ENCODE results near the gene PABPN1L.

The PABPN1L gene, protein sequence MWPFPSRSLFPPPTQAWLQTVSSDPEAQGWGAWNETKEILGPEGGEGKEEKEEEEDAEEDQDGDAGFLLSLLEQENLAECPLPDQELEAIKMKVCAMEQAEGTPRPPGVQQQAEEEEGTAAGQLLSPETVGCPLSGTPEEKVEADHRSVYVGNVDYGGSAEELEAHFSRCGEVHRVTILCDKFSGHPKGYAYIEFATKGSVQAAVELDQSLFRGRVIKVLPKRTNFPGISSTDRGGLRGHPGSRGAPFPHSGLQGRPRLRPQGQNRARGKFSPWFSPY

DNA sequence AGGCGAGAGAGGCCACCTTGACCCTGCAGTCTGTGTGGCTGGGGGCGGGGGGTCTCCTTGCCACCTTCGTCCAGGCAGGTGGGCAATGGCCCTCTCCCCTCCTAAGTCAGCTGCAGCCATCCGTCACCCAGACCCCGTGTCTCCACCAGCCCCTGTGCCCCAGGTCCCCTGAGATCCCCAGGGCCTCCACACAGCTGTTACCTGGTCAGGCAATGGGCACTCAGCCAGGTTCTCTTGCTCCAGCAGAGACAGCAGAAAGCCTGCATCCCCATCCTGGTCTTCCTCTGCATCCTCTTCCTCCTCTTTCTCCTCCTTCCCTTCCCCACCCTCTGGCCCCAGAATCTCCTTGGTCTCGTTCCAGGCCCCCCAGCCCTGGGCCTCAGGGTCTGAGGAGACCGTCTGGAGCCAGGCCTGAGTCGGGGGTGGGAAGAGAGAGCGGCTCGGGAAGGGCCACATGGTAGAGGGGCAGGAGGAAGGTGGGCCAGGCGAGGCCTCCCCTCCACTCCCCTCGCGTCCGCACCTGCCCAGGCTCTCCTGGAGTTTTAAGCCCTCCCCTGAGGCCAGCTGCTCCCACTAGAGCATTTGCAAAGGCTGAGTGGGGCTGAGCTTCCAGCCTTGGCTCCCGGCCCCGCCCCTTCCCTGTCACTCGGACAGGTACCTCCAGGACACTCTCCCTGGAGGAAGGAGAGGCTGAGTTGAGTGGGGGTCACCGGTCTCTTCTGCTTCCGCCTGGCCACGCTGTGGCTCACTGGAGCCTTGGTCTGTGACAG, at the start of gene PABPN1L:
PABPN1L (minus strand) TSS at position 510 of the 770 bp plus-strand sequence; CDS start at position 456, 54 bp downstream.
- DNase-seq = peak in 1 of 2 experiments; percentile 3

DNA sequence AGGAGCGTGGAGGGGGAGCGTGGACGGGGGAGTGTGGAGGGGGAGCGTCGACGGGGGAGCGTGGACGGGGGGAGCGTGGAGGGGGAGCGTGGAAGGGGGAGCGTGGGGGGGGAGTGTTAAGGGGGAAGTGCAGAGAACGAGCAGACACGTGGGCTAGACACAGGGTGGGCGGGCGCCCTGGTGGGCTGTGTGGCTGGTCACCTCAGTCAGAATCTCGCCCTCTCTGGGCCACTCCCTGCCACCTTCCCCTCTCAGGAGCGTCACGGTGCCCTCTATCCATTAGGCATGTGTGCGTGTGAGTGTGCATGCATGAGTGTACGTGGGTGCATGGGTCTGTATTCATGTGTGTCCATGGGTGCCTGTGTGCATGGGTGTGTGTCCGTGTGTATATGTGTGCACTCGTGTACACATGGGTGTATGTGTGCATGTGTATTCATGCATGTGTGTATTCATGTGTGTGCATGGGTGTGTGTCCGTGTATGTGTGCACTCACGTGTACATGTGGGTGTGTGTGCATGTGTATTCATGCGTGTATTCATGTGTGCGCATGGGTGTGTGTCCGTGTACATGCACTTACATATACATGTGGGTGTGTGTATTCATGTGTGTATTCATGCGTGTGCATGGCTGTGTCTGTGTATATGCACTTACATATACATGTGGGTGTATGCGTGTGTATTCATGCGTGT, 49.3 kb upstream of the PABPN1L start:
- DNase-seq = no peak

DNA sequence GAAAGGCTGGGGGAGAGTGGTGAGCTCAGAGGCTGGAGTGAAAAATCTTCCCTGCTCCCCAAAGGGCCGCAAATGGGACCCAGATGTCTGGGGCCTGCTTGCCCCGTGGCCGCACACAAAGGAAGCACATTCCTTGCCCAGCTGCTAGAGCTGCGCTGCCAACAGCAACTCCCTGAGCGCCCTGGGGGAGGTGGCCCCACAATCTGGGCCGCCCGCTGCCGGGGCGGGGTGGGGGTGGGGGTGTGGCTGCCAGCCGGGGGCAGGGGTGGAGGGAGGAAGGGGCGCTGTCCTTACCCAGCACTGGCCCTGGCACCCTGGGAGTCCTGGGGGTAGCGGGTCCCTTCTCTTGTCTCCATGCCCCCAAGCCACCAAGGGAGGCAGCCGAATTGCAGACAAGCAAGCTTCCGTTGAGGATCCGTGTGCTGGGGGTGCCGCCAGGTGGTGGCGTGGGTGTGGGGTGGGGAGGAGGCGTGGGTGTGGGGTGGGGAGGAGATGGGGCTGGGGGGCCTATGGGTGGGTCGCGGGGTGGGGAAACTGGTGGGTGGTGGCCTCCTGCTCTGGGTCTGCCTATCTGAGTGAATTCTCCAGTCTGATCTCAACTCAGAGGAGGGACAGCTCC, 48.4 kb upstream of the PABPN1L start:
- DNase-seq = no peak

DNA sequence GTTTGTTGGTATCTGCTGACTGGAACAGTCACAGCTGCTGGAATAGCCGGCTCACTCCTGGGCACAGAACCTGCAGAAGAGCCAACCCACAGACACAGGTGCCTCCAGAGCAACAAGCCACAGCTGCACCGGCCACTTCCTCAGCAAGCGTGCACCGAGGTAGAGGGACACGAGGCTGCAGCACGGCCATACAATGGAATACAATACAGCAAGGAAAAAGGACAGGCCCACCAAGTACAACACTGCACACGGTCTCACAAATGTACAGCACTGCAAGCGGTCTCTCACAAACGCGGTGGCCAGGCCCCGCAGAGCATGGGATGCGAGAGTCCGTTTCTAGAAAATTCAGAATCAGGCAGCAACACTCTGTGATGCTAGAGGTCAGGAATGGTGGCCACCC, 47.4 kb upstream of the PABPN1L start:
- no peak for DNase-seq

DNA sequence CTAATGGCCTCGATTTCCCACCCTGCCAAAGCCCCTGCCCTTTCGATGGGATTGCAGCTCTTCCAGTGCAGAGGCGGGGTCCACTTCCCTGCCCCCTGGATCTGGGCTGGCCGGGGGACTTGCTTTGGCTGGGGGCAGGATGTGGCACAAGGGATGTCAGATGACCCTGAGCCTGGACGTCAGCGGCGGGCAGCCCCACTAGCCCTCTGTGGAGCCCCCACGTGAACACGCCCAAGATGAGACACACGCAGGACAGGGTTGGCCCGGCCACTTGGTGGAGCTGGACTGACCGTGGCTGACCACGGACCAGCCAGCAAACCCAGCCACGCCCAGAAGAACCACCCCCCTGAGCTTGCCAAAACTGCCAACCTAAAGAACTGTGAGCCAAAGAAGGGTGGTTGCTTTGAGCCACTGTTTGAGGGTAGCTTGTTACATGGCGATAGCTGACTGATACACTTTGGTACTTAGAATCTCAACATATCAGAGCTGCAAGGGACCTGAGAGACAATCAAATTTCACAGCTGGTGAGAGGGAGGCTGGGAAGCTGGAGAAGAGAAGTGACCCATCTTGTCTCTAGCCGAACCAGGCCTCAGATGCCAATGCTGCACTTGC, 46.6 kb upstream of the PABPN1L start:
- DNase-seq = no peak

DNA sequence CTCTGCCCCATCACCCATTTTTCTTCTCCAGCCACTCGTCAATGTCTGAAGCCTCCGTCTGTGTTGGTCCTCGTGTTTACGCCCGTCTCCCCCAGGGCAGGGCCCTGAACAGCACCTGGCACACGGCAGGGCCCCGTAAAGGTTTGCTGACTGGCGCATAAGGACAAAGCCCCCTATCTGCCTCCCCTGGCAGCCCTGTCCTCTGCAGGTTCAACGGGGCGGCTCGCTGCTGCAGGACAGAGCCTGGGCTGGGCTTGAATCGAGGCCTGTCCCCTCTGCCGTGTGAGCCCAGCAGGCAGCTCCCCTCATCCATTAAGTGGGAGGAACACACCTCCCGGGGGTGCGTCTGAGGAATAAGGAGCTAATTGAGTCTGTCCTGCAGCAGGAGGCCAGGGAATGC, 46.1 kb upstream of the PABPN1L start:
- DNase-seq = no peak

DNA sequence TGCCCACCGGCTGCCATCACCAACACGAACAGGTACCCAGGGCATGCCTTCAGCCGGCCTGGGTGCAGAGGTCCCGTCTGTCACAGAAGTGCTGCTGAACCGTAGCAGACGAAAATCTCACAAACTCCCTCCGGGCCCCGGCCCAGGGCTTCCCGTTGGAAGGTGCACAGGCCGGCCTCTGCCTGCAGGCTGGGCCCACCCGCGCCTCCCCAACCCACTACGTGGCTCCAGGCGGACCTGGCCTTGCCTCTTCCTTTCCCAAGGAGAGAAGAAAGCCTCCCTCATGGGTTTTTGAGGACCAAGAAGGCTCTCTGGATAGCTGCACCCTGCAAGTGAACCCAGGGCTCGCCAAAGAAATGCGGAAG, 45.5 kb upstream of the PABPN1L start:
- no peak for DNase-seq

DNA sequence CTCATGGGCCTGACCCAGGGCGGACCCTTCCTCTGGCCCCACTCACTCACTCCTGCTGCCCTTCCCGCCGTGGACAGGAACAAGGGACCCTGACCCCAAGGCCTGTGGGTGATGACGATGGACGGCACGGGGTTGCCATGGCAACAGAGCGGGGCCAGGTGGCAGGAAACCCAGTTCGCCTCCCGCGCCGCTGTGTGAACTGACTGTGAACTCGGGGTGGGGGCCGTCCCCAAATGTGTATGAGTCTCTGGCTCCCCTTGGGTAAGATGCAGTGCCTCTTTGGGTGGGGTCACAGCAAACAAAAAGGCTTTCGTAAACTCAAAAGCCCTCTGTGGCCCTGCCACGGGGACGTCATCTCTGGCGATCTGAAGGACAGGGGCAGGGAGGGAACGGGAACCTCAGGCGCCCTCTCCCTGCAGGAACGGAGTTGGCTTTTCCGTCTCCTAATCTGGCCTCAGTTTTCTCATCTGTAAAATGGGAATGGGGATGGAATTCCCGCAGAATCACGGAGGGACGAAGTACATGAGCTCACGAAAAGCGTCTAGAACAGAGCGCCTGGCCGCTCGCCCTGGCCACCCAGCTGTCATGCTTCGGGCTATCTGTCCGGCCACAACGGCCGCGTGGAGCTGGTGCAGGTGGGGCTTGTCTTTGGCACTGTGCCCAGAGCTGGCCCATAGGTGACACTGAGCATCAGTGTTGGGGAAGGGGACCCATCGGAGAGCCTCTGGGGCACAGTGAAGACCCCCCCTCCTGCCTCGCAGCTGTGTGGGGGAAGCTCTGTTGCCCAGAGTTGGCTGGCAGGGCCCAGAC, 44.9 kb upstream of the PABPN1L start:
- no peak for DNase-seq

DNA sequence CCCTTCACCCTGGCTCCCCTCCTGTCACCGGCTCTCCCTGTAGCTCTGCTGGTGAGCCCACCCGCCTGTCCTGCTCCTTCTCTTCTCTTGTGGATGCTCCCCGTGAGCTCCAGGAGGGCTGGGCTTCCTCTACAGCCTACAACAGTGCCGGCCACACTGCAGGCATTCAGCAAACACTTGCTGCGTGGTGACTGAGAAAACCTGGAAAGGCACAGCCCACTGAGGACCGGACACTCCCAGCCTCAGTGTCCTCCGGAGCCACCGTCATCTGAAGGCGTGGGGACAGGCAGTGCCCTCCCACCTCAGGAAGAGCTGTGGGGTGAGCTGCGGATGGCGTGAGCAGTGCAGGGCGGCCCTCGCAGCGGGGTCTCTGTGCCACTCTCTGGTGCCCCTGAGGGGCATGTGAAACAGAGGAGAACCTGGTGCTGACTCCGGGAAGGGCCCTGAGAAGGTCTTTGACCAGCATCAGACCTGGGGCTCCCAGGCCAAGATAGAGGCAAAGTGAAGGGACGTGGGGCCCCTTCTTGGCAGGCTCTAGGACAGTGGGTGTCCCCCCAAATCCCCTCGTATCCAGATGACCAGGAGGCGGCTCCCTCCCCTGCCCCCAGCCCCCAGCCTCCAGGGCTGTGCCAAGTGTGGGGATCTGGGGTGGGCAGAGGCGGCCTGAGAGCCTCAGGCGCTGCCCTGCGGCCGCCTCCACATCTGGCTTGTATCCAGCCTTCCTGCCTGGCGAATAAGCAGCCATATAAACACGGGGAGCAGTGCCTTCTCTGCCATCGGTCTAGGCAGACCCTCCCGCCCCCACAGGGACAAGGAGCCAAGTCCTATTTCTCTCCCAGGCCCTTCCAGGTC, 44.0 kb upstream of the PABPN1L start:
- no peak for DNase-seq

DNA sequence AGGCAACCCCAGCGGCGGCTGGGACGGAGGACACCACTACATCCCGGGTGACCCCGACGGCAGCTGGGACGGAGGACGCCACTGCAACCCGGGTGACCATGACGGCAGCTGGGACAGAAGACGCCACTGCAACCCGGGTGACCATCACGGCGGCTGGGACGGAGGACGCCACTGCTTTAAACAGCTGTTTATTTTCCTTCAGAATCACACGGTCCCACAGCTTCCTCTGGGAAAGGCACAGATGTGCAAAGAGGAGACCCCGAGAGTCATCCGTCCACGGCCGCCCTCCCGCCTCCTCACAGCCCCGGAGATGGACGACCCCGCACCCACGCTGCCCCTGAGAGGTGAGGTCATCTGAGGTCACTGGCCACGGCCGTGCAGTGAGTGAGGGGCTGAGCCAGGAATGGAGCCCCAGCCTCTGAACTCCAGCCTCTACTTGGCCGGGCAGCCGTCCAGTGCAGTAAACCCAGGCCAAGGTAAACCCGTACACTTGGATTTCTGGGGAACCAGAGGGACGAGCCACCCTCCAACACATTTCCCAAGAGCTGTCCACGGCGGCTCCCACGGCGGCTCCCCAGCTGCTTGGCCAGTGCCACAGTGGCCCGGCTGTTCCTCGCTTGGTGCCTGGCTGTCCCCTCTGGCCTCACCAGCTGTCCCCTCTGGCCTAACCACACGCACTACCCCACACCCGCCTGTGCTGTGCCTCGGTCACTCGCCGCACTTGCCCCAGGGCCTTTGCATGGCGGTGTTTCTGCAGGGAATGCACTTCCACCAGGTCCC, 43.2 kb upstream of the PABPN1L start:
- DNase-seq = no peak

DNA sequence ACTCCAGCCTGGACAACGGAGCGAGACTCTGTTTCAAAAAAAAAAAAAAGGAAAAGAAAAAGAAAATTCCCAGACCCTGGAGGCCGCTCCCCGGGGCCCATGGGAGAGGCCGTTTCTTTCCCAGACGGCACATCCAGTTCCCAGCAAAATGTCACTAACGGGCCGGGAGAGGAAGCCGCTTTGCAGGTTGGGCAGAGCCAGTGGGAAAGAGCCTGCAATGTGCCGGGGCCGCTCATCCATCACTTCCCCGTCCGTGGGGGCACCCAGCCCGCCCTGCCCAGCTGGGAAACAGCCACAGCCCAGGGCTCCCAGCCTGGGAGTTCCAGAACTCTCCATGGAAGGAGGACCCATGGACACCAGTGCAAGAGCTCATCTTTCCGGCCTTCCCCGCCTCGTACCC, 41.8 kb upstream of the PABPN1L start:
- no peak for DNase-seq

DNA sequence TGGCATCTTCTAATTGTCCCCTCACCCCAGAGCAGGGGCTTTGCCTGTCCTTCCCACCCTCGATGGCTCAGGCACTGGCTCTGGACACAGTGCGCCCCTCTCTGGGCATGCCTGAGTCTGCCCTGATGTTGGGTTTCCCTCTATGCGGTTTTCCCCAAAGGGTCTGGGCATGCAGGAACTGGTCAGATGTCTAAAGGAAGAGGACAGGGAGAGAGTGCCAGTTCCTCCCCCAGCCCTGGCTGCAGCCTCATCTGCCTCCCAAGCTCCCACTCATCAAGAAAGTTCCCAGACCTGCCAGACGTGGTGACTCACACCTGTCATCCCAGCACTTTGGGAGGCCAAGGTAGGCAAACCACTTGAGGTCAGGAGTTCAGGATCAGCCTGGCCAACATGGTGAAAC, 41.3 kb upstream of the PABPN1L start:
- DNase-seq = no peak

DNA sequence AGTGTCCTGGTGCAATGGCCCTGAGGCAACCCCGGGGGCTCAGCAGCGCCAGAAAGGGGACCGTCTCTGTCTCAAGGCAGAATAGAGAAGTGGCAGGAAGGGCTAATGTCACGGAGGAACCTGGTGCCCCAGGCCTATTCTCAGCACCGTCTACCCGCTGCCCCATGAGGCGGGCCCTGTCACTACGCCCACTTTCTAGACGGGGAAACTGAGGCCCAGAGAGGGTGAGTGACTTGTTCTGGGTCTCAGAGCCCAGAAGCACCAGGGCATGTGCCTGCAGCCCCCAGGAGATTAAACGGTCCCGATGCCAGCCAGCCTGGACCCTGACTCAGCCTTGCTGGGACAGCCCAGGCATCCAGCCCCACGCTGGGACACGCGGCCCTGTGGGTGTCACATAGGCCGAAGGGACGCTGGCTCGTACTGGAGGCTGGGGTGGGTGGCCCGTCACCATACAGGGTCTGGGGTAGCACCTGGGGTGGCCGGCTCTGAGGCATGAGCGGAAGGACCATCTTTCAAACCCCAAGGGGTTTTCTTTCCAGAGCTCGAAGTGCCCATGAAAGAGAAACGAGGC, 40.2 kb upstream of the PABPN1L start:
- no peak for DNase-seq

DNA sequence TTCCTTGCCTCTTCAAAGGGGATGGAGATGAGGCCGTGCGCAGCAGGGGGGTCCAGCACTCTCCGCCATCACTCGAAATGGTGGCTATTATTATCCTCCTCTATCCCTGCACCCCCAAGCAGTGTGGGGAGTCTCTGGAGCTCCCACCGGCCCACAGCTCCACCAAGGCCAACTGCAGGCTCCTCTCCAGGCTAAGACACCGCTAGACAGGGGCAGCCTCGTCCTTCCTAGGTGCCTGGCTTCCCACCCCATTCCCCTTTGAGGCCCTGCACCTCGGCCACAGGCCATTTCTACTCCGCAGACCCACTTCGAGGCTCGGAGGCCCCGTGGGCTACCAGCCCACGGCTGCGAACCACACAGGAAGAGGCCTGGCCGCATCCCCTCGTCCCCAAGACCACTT, 39.6 kb upstream of the PABPN1L start:
- no peak for DNase-seq

DNA sequence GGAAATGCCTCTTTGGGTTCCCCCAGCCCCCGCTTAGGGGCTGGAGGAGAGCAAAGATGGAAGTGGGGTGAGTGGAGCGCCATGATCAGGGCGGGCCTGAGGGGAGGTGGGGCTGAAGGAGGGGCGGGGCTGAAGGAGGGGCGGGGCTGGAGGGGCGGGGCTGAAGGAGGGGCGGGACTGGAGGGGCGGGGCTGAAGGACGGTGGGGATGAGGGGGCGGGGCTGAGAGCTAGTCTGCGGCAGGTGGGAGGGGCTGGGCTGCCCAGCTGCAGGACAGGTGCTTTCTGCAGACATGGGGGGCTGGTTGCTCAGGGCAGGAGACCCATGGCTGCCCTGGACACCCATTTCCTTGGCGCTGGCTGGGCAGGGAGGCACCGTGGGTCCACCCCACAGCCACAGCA, 39.1 kb upstream of the PABPN1L start:
- no peak for DNase-seq

DNA sequence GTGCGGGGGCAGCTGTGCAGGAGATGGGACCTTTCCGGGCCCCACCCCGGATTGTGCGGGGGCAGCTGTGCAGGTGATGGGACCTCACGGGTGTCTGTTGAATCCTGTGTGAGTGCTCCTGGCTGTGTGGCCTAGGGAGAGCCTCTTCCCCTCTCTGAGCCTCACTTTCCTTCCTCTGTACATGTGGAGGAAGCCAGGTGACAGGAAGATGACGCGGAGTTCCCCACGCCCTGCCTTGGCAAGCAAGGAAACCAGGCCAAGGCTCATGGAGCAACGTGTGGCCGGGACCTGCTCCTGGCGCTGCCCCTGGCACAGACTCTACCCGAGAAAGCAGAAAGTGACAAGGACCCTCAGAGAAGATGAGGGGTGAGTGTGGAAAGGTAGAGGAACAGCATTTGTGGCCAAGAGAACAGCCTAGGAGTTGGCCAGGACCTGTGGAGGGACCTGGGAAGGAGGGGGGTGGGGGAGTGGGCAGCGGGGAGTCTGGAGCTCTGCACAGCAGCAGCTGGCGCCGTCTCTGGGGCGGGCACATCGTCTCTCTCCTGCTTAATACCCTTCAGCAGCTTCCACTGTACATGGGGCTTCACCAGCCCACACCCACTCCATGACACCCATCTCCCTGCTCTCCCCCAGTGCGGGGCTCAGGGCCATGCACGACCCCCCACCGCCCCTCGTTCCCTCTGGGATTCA, 38.4 kb upstream of the PABPN1L start:
- no peak for DNase-seq

DNA sequence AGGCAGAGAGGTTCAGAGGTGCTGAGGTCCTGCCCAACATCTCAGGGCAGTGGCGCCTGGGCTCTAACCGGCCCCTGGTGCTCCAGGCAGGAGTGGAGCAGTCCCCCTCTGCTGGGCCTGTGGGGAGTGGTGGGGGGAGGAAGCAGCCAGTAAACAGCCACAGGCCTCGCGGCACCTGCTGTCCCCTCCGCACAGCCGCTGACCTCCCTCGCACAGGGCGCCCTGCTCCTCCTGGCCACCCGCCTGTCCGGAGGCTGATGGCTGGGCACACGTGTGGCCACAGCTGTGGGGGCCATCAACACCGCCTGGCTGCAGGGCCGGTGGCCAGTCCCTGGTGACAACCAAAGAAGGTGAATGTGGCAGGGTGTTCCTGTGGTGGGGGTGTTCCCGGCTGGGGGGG, 36.8 kb upstream of the PABPN1L start:
- no peak for DNase-seq

DNA sequence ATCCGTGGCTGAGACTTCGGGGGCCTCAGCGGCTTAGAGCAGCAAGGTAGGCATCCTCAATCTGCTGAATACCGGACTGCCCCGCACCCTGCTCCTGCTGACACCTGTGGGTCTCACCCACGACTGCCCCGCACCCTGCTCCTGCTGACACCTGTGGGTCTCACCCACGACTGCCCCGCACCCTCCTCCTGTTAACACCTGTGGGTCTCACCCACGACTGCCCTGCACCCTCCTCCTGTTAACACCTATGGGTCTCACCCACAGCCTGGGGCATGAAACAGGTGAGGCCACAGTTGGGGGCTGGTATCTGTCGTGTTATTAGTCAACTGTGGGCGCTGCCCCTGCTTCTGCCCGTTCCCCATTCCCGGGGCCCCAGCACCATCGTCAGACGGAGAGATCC, 36.3 kb upstream of the PABPN1L start:
- DNase-seq = no peak

DNA sequence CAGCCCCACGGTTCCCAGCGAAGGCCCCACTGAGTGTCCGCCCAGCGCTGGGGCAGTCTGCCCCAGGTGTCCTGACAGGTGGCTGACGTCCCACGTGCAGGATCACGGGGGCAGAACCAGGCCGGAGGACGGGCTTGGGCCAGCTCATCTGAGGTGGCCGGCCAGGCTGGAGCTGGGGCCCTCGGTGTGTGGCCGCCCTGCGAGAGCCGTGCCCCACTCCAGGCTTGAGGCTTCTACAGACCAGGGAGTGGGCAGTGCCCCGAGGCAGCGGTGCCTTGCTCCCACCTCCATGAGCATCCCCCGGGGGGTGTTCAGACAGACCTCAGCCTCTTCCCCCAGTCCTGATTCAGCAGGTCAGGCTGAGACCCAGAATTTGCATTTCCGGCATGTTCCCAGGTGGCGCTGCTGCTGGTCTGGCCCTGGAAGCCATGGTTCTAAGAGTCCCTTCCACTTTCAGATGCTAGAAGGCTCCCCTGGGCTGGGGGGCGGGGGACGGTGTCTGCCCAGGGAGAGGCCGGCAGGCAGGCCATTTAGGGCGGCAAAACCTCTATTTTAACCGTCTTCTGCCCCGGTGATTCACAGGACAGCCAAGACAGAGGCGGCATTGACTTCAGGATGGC, 35.4 kb upstream of the PABPN1L start:
- no peak for DNase-seq

Data from NCI-H187 (cell line).